Tracheal epithelial cell (primary cell): ENCODE results near the gene OR8G5. TPM values are rescaled to one million over a fixed set of nuclear protein-coding genes. Genes with fewer than 3 reads are reported as not detected.

Experiments
- total RNA-seq: library from RNA; depleted of rRNA; stranded (reverse); fragments of >200 nt; gene quantifications from 2 replicates; pipeline ENCODE4 v1.2.1, GENCODE V29; 2014

The OR8G5 gene, protein sequence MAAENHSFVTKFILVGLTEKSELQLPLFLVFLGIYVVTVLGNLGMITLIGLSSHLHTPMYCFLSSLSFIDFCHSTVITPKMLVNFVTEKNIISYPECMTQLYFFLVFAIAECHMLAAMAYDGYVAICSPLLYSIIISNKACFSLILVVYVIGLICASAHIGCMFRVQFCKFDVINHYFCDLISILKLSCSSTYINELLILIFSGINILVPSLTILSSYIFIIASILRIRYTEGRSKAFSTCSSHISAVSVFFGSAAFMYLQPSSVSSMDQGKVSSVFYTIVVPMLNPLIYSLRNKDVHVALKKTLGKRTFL
- total RNA-seq = not detected in 2 replicates

DNA sequence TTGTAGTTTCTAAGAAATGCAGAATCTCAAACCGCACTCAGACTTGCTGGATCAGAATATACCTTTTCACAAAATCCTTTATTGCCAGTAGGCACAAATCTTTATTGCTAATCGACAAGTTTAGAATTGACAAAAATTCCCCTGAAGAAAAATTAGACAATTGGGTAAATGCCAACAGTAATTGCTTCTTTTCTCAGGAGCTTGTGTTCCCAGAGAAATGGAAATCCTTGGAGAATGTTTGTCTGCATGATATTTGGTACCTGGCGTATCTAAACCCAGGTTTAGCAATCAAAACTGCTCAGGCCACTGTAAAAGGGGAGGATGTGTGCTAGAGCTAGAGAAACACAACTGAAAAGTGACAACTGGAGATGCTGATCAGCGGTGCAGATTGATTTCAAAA, at the start of gene OR8G5:
OR8G5 (plus strand) TSS at position 301 of the 400 bp plus-strand sequence. CDS start 8,556 bp downstream, outside the sequence.

DNA sequence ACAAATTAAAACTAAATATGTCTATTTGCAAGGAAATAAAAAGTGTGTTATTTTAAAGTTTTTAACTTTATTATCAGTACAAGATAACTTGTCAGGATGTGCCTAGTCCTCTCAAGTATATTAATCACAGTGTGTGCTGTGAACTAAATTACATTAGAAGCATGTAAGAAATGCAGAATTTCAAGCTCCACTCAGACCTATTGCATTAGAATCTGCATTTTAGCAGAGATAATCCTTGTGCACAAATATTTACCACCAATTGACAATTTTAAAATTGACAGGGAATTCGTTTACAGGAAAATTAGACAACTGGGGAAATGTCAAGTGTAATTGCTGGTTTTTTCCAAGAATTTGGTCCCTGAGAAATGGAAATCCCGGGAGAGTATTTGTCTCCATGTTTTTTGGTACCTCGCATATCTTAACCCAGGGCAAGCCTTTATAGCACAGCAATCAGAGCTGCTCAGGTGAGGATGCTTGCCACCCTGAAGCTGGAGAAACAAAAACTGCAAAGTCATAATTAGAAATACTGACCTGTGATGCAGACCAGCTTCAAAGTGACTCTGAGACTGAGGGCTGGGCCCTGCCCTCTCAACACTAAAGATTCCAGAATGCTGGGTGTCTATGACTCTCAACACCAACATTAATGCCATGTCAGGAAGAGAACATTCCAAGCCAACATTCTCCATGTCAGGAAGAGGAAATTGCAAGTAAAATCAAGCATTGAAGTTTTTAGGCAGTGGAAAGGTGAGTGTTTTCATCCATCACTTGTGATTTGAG, 15.4 kb upstream of the OR8G5 start, which contains the start of gene OR8G1:
OR8G1 (plus strand) TSS at position 475 of the 777 bp plus-strand sequence. CDS start 8,581 bp downstream, outside the sequence.

DNA sequence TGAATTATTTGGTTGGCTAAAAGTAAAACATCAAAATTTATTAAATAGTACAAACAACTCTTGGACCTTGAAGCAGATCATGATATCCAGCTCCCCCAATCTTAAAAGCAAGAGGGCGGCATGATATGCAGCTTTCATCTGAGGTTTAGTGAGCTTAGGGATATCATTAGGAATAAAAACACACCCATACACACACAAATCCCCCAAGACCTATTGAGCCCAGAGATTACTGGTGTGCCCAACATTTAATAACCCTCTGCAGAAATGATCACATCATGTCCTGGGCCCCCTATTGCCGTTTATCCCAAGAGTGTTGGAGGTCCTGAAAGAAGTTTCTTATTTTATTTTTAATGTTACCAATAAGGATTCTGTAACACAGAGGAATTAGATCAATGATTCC, 57.7 kb downstream of the OR8G5 start, which contains the start of gene OR8D1:
OR8D1 (minus strand) TSS at position 101 of the 400 bp plus-strand sequence. CDS start 3,183 bp downstream, outside the sequence.

Other genes with a start within 250 kb of the OR8G5 start
- gene OR10G4, start 243.4 kb upstream of the OR8G5 start, total RNA-seq = under 0.01 TPM in 1 of 2 replicates, not detected in the other
- not detected in 2 replicates for gene OR10G9, start 233.4 kb upstream of the OR8G5 start, total RNA-seq
- not detected in 2 replicates for gene OR10G8, start 229.6 kb upstream of the OR8G5 start, total RNA-seq
- gene OR10G7, start 215.1 kb upstream of the OR8G5 start, total RNA-seq = not detected in 2 replicates
- gene VWA5A, start 140.9 kb upstream of the OR8G5 start, total RNA-seq = 10.0 and 21.0 TPM in 2 replicates
- not detected in 2 replicates for gene OR10D3, start 73.0 kb upstream of the OR8G5 start, total RNA-seq
- gene OR8G1, start 15.3 kb upstream of the OR8G5 start, total RNA-seq = not detected in 2 replicates
- not detected in 2 replicates for gene OR8D1, start 57.6 kb downstream of the OR8G5 start, total RNA-seq
- gene OR8D2, start 63.8 kb downstream of the OR8G5 start, total RNA-seq = not detected in 2 replicates
- gene OR8B2, start 128.1 kb downstream of the OR8G5 start, total RNA-seq = not detected in 2 replicates
- not detected in 2 replicates for gene OR8B3, start 142.6 kb downstream of the OR8G5 start, total RNA-seq
- not detected in 2 replicates for gene OR8B4, start 168.5 kb downstream of the OR8G5 start, total RNA-seq
- not detected in 2 replicates for gene OR8B8, start 189.3 kb downstream of the OR8G5 start, total RNA-seq